AG04450 (cell line): Measurements from ENCODE around the gene LRRC43. TPM values are rescaled to one million over a fixed set of nuclear protein-coding genes. Genes with fewer than 3 reads are reported as not detected.

ENCODE experiments used
- CTCF ChIA-PET: fragments of 300-600, 350-600 bp; formaldehyde crosslinking; extraction: SDS; loops from one replicate; lab custom pipeline; 2022; ENCODE audit warnings: antibody characterized with exemption, inconsistent platforms; lab: Charles Lee
- POLR2A ChIA-PET: fragments of 350-600 bp; formaldehyde crosslinking; extraction: SDS; loops from one replicate; lab custom pipeline; 2021; ENCODE audit warnings: antibody characterized with exemption, inconsistent platforms; lab: Yijun Ruan, JAX
- DNase-seq: peaks from one replicate; pipeline ENCODE4 v3.0.0-alpha.2; 2011; ENCODE audit warnings: low read depth, low spot score
- H3K27ac ChIP-seq: one replicate; pipeline ENCODE4 v1.5.1; 2012; ENCODE audit warnings: low read depth, low read length, control low read depth
- H3K27me3 ChIP-seq: one replicate; pipeline ENCODE4 v1.6.0; 2012; ENCODE audit warnings: low read length; ENCODE audit not compliant: control insufficient read depth, insufficient read depth
- H3K4me3 ChIP-seq: 2 replicates; pipeline ENCODE4 v1.5.1; 2011; ENCODE audit warnings: mild to moderate bottlenecking, low read depth, low read length, control low read depth
- H3K9me3 ChIP-seq: 2 replicates; pipeline ENCODE4 v1.5.1; 2012; ENCODE audit warnings: low read length; ENCODE audit not compliant: control insufficient read depth, insufficient read depth
- CTCF ChIP-seq: IDR thresholded peaks from 2 replicates; pipeline ENCODE4 v1.5.1; 2011; ENCODE audit warnings: low read depth, low read length, control low read depth, inconsistent platforms
- polyA plus RNA-seq: library from polyadenylated mRNA; depleted of rRNA; stranded (reverse); fragments of >200 nt; gene quantifications from 2 replicates; pipeline ENCODE4 v1.2.3, GENCODE V29; 2011

LRRC43 gene
- polyA plus RNA-seq, 1 experiment = 0.27 TPM

DNA sequence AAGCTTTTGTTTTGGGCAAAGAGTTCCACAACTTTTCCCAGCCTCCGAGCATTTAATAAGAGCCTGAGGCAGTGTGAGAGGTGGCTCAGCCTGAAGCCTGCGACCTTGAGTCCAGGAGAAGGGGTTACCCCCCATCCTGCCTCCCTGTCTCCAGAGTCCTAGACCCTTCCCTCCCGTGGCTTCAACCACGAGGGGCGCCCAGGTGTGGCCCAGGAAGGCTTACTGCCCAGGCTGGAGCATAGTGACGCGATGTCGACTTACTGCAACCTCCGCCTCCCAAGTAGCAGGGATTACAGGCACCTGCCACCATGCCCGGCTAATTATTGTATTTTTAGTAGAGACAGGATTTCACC, 641 bp downstream of the LRRC43 start:
- no peak overlapping the region for H3K27ac ChIP-seq
- ChIA-PET CTCF (interaction anchor here (0.9 kb wide), 1 partner anchor 10 kb away, joined by 3 read pairs; no protein-coding TSS in a partner anchor), POLR2A (no interaction called here)
- no peak overlapping the region for H3K4me3 ChIP-seq
- no peaks in the 10 kb centered on the region for H3K27me3 ChIP-seq
- H3K9me3 ChIP-seq = peaks cover 4% of the 10 kb centered on the region
- DNase-seq = no peak
- TF ChIP-seq CTCF = no peak

GRCh38 chr12:122184517-122184916, 1.6 kb downstream of the LRRC43 start:
- H3K9me3 ChIP-seq = peaks cover 4% of the 10 kb centered on the region
- ChIA-PET CTCF (no interaction called here), POLR2A (no interaction called here)
- TF ChIP-seq CTCF = no peak
- no peak for DNase-seq
- H3K27ac ChIP-seq = no peak overlapping the region
- no peaks in the 10 kb centered on the region for H3K27me3 ChIP-seq
- H3K4me3 ChIP-seq = no peak overlapping the region

GRCh38 chr12:122185079-122185478, 2.2 kb downstream of the LRRC43 start:
- no peak for DNase-seq
- ChIA-PET POLR2A (no interaction called here), CTCF (no interaction called here)
- TF ChIP-seq CTCF = no peak
- Histone ChIP-seq H3K27me3 (no peaks in the 10 kb centered on the region), H3K27ac (no peak overlapping the region), H3K4me3 (no peak overlapping the region), H3K9me3 (peaks cover 4% of the 10 kb centered on the region)

GRCh38 chr12:122185494-122186082, 2.7 kb downstream of the LRRC43 start:
- Histone ChIP-seq H3K9me3 (peaks cover 4% of the 10 kb centered on the region), H3K27me3 (no peaks in the 10 kb centered on the region), H3K4me3 (no peak overlapping the region), H3K27ac (no peak overlapping the region)
- ChIA-PET POLR2A (no interaction called here), CTCF (no interaction called here)
- no peak for DNase-seq
- no peak for TF ChIP-seq CTCF

DNA sequence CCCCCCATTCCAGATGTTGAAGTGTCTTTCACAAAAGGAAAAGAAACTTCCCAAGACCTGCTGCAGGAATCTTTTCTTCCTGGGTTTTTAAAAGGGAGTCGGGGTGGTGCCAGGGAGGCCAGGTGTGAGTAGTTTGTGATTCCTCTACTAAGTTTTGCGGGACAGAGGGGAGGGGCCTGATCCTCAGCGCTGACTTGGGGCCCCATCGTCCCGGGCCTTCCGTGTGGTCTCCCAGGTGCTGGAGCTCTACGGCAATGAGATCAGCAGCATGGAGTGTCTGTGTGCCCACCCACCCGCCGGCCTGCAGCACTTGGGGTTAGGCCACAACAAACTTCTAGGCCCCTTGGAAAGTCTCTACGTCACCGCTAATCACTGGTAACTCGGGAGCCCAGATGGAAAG, 4.5 kb downstream of the LRRC43 start:
- Histone ChIP-seq H3K27me3 (no peaks in the 10 kb centered on the region), H3K9me3 (peaks cover 4% of the 10 kb centered on the region), H3K4me3 (no peak overlapping the region), H3K27ac (no peak overlapping the region)
- DNase-seq = no peak
- ChIA-PET POLR2A (no interaction called here), CTCF (no interaction called here)
- no peak for TF ChIP-seq CTCF
